ENCODE measurements around the gene TNFAIP8L3. TPM values are rescaled to one million over a fixed set of nuclear protein-coding genes. Genes with fewer than 3 reads are reported as not detected.
"Not testable (repeated sequence)": the region's sequence is repeated elsewhere in the genome, so short reads cannot be mapped to it uniquely, and the experiment has no call there.

The TNFAIP8L3 gene
- total and polyA plus RNA-seq, 7 experiments from 2014 or later: not detected

DNA sequence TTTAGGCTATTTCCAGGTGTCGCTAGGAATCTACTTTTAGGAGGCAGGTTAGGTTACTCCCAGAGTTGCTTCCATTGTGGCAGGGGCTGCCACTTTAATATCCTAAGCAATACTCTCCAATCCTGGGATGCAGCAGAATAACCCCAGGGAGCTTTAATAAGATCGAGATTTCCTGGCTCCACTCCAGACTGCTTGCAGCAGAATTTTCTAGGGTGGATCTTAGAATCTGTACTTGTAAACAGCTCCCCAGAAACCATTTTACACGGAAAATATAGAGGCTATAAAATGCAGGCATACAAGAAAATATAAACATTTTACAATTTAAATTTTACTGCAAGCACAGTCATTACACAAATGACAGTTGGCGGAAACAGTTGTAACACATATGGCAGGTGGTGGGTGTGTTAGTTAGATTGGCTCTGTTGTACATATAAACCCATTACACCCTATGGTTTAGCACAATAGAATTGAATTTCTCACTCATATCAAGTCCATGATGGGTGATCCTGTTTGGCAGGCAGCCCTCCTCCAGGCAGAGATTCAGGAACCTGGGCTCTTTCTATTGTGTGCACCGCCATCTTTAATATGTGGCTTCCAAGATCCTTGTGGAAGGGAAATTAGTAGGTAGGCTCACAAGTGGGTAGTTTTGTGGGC, 35.0 kb upstream of the TNFAIP8L3 start:
- Mint-ChIP-seq H3K36me3 (no peaks in the 10 kb centered on the region), H3K27ac (no peak overlapping the region), H3K27me3 (peaks cover 15 to 39% (median 34%) of the 10 kb centered on the region in 5 donors), H3K4me3 (no peak overlapping the region), H3K9me3 (peaks cover 0 to 4% (median 0%) of the 10 kb centered on the region in 11 donors), H3K4me1 (peaks cover 0 to 9% (median 0%) of the 10 kb centered on the region in 7 donors)
- intact Hi-C loops (cut with micrococcal nuclease): no loop called here
- Histone ChIP-seq H3K27ac (ENCODE audit: low read depth, low read length) (no peak overlapping the region), H3K27me3 (ENCODE audit: control insufficient read depth in 2 of 2, insufficient read depth in 2 of 2, low read length in 2 of 2) (no peaks in the 10 kb centered on the region), H3K9me3 (ENCODE audit: control insufficient read depth in 2 of 3, low read length in 3 of 3) (no peaks in the 10 kb centered on the region), H3K4me1 (ENCODE audit: control insufficient read depth in 2 of 2, insufficient read depth in 2 of 2, low read length in 2 of 2) (no peaks in the 10 kb centered on the region), H3K4me3 (ENCODE audit: low read length) (no peak overlapping the region), H3K36me3 (ENCODE audit: control insufficient read depth in 2 of 3, insufficient read depth in 3 of 3, low read length in 3 of 3) (no peaks in the 10 kb centered on the region)
- DNase-seq: no peak
- ChIA-PET POLR2A (no interaction called here), CTCF (no interaction called here)
- ATAC-seq: no peak

DNA sequence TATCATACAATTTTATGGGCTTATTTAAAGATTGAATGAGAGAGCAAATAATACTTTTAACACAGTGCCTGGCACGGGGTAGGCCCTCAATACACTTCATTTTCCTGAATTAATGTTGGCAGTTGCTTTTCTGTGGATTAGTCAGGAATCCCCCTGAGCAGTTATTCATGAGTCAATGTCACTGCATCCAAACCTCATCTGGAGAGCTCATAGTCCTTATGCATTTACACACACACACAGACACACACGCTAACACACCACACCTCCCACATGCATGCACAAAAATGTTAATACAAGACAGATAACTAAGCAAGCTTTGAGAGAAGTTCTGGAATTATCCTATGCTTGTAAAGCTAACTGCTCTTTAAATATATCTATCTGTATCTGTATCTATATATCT, 34.0 kb upstream of the TNFAIP8L3 start:
- H3K4me3 Mint-ChIP-seq: no peak overlapping the region
- H3K27ac Mint-ChIP-seq: no peak overlapping the region
- H3K9me3 Mint-ChIP-seq: peaks cover 0 to 8% (median 3%) of the 10 kb centered on the region in 11 donors
- intact Hi-C loops (cut with micrococcal nuclease): no loop called here
- no peaks in the 10 kb centered on the region for H3K36me3 Mint-ChIP-seq
- H3K27me3 Mint-ChIP-seq: peaks cover 22 to 42% (median 38%) of the 10 kb centered on the region in 5 donors
- Histone ChIP-seq H3K36me3 (ENCODE audit: control insufficient read depth in 2 of 3, insufficient read depth in 3 of 3, low read length in 3 of 3) (no peaks in the 10 kb centered on the region), H3K27me3 (ENCODE audit: control insufficient read depth in 2 of 2, insufficient read depth in 2 of 2, low read length in 2 of 2) (no peaks in the 10 kb centered on the region), H3K4me3 (ENCODE audit: low read length) (no peak overlapping the region), H3K4me1 (ENCODE audit: control insufficient read depth in 2 of 2, insufficient read depth in 2 of 2, low read length in 2 of 2) (no peaks in the 10 kb centered on the region), H3K9me3 (ENCODE audit: control insufficient read depth in 2 of 3, low read length in 3 of 3) (no peaks in the 10 kb centered on the region), H3K27ac (ENCODE audit: low read depth, low read length) (no peak overlapping the region)
- CTCF ChIA-PET: no interaction called here
- ATAC-seq (no peak), DNase-seq (no peak)
- POLR2A ChIA-PET: no interaction called here
- peaks cover 0 to 9% (median 0%) of the 10 kb centered on the region in 7 donors for H3K4me1 Mint-ChIP-seq

DNA sequence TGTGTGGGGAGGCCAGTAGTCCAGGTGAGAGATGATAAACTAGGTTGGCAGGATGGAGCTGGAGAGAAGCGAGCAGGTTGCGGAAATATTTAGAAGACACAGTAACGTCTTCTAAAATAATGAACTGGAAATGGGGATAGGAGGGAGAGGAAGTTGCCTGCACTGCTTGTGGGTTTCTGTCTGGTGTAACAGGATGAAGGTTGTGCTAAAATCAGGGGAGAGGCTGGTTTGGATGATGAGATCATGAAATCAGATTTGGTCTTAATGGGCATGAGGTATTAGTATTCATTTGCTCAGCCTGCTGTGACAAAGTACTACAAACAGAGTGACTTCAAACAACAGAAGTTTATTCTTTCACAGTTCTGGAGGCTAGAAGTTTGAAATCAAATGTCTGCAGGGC, 32.1 kb upstream of the TNFAIP8L3 start:
- DNase-seq: no peak
- Histone ChIP-seq H3K9me3 (ENCODE audit: control insufficient read depth in 2 of 3, low read length in 3 of 3) (no peaks in the 10 kb centered on the region), H3K27me3 (ENCODE audit: control insufficient read depth in 2 of 2, insufficient read depth in 2 of 2, low read length in 2 of 2) (no peaks in the 10 kb centered on the region), H3K4me1 (ENCODE audit: control insufficient read depth in 2 of 2, insufficient read depth in 2 of 2, low read length in 2 of 2) (no peaks in the 10 kb centered on the region), H3K36me3 (ENCODE audit: control insufficient read depth in 2 of 3, insufficient read depth in 3 of 3, low read length in 3 of 3) (no peaks in the 10 kb centered on the region), H3K27ac (ENCODE audit: low read depth, low read length) (no peak overlapping the region), H3K4me3 (ENCODE audit: low read length) (no peak overlapping the region)
- intact Hi-C loops (cut with micrococcal nuclease): no loop called here
- H3K27ac Mint-ChIP-seq: no peak overlapping the region
- H3K4me1 Mint-ChIP-seq: peaks cover 0 to 9% (median 0%) of the 10 kb centered on the region in 7 donors
- H3K4me3 Mint-ChIP-seq: no peak overlapping the region
- peaks cover 0 to 12% (median 5%) of the 10 kb centered on the region in 11 donors for H3K9me3 Mint-ChIP-seq
- H3K27me3 Mint-ChIP-seq: peaks cover 25 to 38% (median 36%) of the 10 kb centered on the region in 5 donors
- CTCF ChIA-PET: no interaction called here
- POLR2A ChIA-PET: no interaction called here
- peak; percentile 55 for ATAC-seq
- no peaks in the 10 kb centered on the region for H3K36me3 Mint-ChIP-seq

DNA sequence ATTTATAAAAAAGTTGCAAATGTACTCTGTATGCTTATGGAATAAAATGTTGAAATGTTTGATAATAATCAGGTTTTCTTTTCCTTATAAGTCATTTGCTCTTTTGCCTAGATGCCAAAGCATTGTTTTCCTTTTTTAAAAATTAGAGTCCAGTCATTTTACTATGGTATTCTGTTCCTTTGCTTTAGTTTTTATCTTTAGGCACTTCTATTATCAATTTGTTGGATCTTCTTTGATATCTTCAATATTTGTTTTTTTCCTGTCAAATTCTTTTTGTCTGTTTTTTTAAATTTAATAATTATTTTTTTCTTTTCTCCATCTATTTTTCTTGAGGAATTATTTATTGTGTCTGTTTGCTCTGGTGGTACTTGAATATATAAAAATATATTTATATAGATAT, 28.3 kb upstream of the TNFAIP8L3 start:
- H3K9me3 Mint-ChIP-seq: peaks cover 0 to 19% (median 5%) of the 10 kb centered on the region in 11 donors
- H3K4me1 Mint-ChIP-seq; POLR2A ChIA-PET; CTCF ChIA-PET; H3K9me3 ChIP-seq (ENCODE audit: control insufficient read depth in 2 of 3, low read length in 3 of 3); H3K4me3 ChIP-seq (ENCODE audit: low read length); ATAC-seq; H3K4me3 Mint-ChIP-seq; H3K27ac ChIP-seq (ENCODE audit: low read depth, low read length); H3K27ac Mint-ChIP-seq; intact Hi-C loops (cut with micrococcal nuclease); H3K36me3 Mint-ChIP-seq; H3K4me1 ChIP-seq (ENCODE audit: control insufficient read depth in 2 of 2, insufficient read depth in 2 of 2, low read length in 2 of 2); H3K27me3 ChIP-seq (ENCODE audit: control insufficient read depth in 2 of 2, insufficient read depth in 2 of 2, low read length in 2 of 2); H3K36me3 ChIP-seq (ENCODE audit: control insufficient read depth in 2 of 3, insufficient read depth in 3 of 3, low read length in 3 of 3); DNase-seq: not testable (repeated sequence)
- peaks cover 28 to 41% (median 37%) of the 10 kb centered on the region in 5 donors for H3K27me3 Mint-ChIP-seq

- Histone ChIP-seq H3K9me3 (ENCODE audit: control insufficient read depth in 2 of 3, low read length in 3 of 3) (no peaks in the 10 kb centered on the region), H3K27ac (ENCODE audit: low read depth, low read length) (no peak overlapping the region), H3K4me1 (ENCODE audit: control insufficient read depth in 2 of 2, insufficient read depth in 2 of 2, low read length in 2 of 2) (no peaks in the 10 kb centered on the region), H3K36me3 (ENCODE audit: control insufficient read depth in 2 of 3, insufficient read depth in 3 of 3, low read length in 3 of 3) (no peaks in the 10 kb centered on the region), H3K4me3 (ENCODE audit: low read length) (no peak overlapping the region), H3K27me3 (ENCODE audit: control insufficient read depth in 2 of 2, insufficient read depth in 2 of 2, low read length in 2 of 2) (peaks cover 0 to 4% of the 10 kb centered on the region in 2 donors)
- Mint-ChIP-seq H3K4me3 (no peak overlapping the region), H3K27me3 (peaks cover 29 to 43% (median 36%) of the 10 kb centered on the region in 5 donors), H3K27ac (no peak overlapping the region), H3K4me1 (peaks cover 0 to 7% (median 0%) of the 10 kb centered on the region in 7 donors), H3K36me3 (peaks cover 0 to 5% (median 0%) of the 10 kb centered on the region in 5 donors), H3K9me3 (peaks cover 0 to 19% (median 5%) of the 10 kb centered on the region in 11 donors)
- DNase-seq: no peak
- ChIA-PET CTCF (no interaction called here), POLR2A (no interaction called here)
- intact Hi-C loops (cut with micrococcal nuclease): no loop called here
- ATAC-seq: no peak
Measured at GRCh38 chr15:51121631-51122225, 27.0 kb upstream of the TNFAIP8L3 start.

GRCh38 chr15:51121118-51121517, 26.4 kb upstream of the TNFAIP8L3 start:
- Histone ChIP-seq H3K4me1 (ENCODE audit: control insufficient read depth in 2 of 2, insufficient read depth in 2 of 2, low read length in 2 of 2) (no peaks in the 10 kb centered on the region), H3K9me3 (ENCODE audit: control insufficient read depth in 2 of 3, low read length in 3 of 3) (no peaks in the 10 kb centered on the region), H3K4me3 (ENCODE audit: low read length) (no peak overlapping the region), H3K27me3 (ENCODE audit: control insufficient read depth in 2 of 2, insufficient read depth in 2 of 2, low read length in 2 of 2) (peaks cover 0 to 4% of the 10 kb centered on the region in 2 donors), H3K36me3 (ENCODE audit: control insufficient read depth in 2 of 3, insufficient read depth in 3 of 3, low read length in 3 of 3) (no peaks in the 10 kb centered on the region), H3K27ac (ENCODE audit: low read depth, low read length) (no peak overlapping the region)
- ChIA-PET POLR2A (no interaction called here), CTCF (no interaction called here)
- peaks cover 25 to 37% (median 30%) of the 10 kb centered on the region in 5 donors for H3K27me3 Mint-ChIP-seq
- ATAC-seq (peak; percentile 86), DNase-seq (no peak)
- H3K36me3 Mint-ChIP-seq: peaks cover 0 to 5% (median 0%) of the 10 kb centered on the region in 5 donors
- H3K4me1 Mint-ChIP-seq: peaks cover 0 to 3% (median 0%) of the 10 kb centered on the region in 7 donors
- H3K27ac Mint-ChIP-seq: no peak overlapping the region
- peaks cover 0 to 19% (median 5%) of the 10 kb centered on the region in 11 donors for H3K9me3 Mint-ChIP-seq
- intact Hi-C loops (cut with micrococcal nuclease): no loop called here
- H3K4me3 Mint-ChIP-seq: no peak overlapping the region

- no peaks in the 10 kb centered on the region for H3K36me3 ChIP-seq (ENCODE audit: control insufficient read depth in 2 of 3, insufficient read depth in 3 of 3, low read length in 3 of 3)
- Mint-ChIP-seq H3K4me3 (no peak overlapping the region), H3K27me3 (peaks cover 18 to 31% (median 20%) of the 10 kb centered on the region in 5 donors), H3K36me3 (peaks cover 0 to 5% (median 0%) of the 10 kb centered on the region in 5 donors), H3K9me3 (peaks cover 0 to 15% (median 3%) of the 10 kb centered on the region in 11 donors), H3K27ac (peak overlapping the region in 1 of 9 donors; percentile 53), H3K4me1 (no peaks in the 10 kb centered on the region)
- peaks cover 0 to 4% of the 10 kb centered on the region in 2 donors for H3K27me3 ChIP-seq (ENCODE audit: control insufficient read depth in 2 of 2, insufficient read depth in 2 of 2, low read length in 2 of 2)
- H3K4me1 ChIP-seq (ENCODE audit: control insufficient read depth in 2 of 2, insufficient read depth in 2 of 2, low read length in 2 of 2): no peaks in the 10 kb centered on the region
- intact Hi-C loops (cut with micrococcal nuclease): no loop called here
- no peak for ATAC-seq
- H3K9me3 ChIP-seq (ENCODE audit: control insufficient read depth in 2 of 3, low read length in 3 of 3): no peaks in the 10 kb centered on the region
- no peak overlapping the region for H3K4me3 ChIP-seq (ENCODE audit: low read length)
- CTCF ChIA-PET: no interaction called here
- POLR2A ChIA-PET: no interaction called here
- H3K27ac ChIP-seq (ENCODE audit: low read depth, low read length): no peak overlapping the region
- no peak for DNase-seq
Measured at GRCh38 chr15:51119120-51119519, 24.4 kb upstream of the TNFAIP8L3 start.
